HS-5 (cell line): ENCODE results near the gene ACER3.
"Not testable (repeated sequence)": the region's sequence is repeated elsewhere in the genome, so short reads cannot be mapped to it uniquely, and the experiment has no call there.

Experiments used
- DNase-seq: peaks from one replicate; pipeline ENCODE4 v3.0.0-alpha.2; 2012; ENCODE audit warnings: low read depth

Gene ACER3

DNA sequence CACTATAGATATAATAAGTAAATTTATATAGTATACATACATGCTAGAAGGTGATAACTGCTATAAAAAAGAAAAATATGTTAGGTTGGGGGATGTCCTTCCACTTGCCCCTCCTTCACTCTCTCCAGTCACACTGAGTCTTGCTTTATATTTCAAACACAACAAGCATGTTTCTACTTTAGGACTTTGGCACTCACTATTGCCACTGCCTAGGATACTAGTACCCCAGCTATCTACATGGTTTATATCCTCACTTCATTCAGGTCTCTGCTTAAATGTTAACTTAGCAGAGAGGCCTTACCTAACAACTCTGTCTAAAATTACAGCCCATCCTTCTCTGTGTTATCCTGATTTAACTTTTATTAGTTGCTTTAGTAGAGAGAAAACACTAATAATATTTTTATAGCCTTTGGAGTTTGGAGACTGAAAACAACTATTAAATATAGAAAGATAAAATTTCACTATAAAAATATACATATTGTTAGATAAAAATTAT is 134.4 kb downstream of the ACER3 start:
- DNase-seq, result no peak

DNA sequence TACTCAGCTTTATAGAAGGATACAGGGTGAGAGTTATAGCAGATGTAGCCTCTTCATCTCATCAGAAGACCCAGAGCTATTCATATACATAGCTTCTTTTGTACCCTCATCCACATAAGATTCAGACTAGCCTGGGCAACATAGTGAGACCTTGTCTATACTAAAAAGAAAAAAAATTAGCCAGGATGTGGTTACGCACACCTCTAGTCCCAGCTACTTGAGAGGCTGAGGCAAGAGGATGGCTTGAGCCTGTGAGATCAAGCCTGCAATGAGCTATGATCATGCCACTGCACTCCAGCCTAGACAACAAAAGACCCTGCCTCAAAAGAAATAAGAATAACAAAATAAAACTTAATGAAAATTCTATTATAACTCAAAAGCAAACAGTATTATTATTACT is 136.8 kb downstream of the ACER3 start:
- no peak for DNase-seq

DNA sequence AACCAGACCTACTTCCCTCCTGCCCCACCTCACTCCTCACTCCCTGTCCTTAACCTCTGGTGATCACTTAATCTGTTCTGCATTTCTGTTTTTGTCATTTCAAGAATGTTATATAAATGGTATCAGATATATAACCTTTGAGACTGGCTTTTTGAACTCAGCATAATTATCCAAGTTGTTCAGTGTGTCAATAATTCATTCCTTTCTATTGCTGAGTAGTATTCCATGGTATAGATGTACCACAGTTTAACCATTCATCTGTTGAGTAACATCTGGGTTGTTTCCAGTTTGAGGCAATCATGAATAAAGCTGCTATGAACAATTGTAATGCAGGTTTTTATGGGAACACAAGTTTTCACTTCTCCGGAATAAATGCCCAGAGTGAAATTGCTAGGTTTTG is 138.9 kb downstream of the ACER3 start:
- DNase-seq, result no peak

DNA sequence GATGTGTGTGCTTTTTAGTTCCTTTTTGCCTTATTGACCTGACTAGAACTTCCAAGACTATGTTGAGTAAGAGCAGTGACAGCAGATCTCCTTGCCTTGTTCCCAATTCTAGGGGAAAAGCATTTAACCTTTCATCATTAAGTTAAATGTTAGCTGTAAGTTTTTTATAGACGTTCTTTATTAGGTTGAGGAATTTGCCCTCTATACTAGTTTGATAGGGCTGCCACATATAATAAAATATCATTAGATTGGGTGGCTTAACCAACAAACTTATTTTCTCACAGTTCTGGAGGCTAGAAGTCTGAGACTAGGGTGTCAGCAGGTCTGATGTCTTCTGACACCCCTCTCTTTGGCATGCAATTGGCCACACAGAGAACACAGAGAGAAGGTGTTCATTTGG is 140.9 kb downstream of the ACER3 start:
- DNase-seq, result no peak

- no peak for DNase-seq
These were observed 142.1 kb downstream of the ACER3 start for GRCh38 chr11:77002776-77003175.

DNA sequence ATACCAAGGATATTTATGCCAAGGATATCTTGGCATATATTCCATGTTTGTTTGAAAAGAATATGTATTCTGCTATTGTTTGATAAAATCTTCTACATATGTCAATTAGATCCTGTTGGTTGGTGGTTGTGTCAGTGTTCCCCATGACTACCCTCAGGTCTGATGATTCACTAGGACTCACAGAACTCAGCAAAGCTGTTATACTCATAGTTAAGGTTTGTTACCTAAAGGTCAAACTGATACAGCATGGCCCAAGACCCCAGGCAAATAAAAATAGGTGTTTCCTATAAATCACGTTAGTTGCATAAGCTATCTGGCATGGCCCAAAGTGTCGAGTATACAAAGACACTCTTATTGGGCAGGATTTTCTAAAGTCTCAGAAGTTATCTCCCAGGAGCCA is 143.2 kb downstream of the ACER3 start:
- no peak for DNase-seq

DNA sequence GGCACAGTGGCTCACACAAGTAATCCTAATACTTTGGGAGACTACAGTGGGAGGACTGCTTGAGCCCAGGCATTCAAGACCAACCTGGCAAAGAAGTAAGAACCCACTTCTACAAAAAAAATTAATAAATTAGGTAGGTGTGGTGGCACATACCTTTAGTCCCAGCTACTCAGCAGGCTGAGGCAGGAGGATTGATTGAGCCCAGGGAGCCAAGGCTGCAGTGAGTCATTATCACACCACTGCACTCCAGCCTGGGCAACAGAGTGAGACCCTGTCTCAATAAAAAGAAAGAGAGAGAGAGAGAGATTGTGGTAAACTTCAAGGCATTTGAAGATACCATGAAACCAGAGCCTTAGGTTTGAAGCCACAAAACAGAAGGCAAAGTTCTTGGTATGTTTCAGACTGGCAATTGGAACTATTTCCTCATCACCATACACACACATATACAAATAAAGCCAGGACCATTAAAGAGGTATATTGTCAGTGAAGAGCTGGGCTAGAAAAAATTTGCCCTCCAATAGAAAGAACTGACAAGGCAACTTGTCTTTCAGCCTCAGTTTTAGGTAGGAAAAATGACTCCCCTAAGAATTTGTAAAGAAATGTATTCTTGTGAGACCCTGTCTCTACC is 148.9 kb downstream of the ACER3 start:
- no peak for DNase-seq

DNA sequence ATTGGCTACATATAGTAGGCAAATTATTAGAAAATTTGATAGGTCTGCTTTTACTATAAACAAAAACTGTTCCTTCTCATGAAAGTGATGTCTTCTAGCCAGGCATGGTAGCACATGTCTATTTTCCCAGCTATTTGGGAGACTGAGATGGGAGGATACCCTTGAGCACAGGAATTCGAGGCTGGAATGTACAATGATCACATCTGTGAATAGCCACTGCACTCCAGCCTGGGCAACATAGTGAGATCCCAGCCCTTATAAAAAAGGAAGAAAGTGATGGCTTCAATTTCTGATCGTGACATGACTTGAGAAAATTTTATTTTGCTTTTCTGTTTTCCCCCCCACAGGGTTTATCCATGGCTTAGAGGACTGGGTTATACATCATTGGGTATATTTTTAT is 154.0 kb downstream of the ACER3 start:
- DNase-seq, result no peak

DNA sequence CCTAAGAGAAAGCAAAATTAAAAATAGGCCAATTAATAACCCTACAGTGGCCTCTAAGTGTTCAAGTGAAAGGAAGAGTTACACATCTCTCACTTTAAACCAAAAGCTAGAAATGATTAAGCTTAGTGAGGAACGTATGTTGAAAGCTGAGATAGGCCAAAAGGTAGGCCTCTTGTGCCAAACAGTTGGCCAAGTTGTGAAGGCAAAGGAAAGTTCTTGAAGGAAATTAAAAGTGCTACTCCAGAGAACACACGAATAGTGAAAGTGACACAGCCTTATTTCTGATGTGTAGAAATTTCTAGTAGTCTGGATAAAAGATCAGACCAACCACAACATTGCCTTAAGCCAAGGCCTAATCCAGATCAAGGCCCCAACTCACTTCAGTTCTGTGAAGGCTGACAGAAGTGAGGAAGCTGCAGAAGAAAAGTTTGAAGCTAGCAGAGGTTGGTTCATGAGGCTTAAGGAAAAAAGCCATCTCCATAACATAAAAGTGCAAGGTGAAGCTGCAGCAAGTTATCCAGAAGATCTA is 157.7 kb downstream of the ACER3 start:
- not testable (repeated sequence) for DNase-seq

- no peak for DNase-seq
These were observed 159.4 kb downstream of the ACER3 start for GRCh38 chr11:77019976-77020595.

GRCh38 chr11:77020734-77021133 is 160.0 kb downstream of the ACER3 start:
- no peak for DNase-seq

- DNase-seq, result no peak
These were observed 164.0 kb downstream of the ACER3 start for GRCh38 chr11:77024745-77025144.

DNA sequence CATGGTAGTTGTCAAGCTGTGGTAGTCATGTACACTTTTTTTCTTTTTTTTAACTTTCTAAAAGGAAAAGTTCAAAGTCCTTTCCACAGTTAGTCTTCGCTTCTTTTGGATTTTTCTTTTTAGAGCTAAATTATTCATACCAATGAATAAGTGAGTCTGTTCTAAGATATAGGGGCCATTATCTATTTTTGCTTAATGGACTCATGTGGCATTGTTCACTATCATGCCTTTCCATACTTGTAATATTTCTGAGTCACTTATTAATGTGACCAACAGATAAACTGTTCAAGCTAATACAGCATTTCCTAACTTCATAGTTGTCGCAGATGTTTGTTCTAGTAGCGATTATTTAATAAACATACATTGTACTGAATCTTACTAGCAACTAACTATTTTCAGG is 165.5 kb downstream of the ACER3 start:
- DNase-seq, result no peak

GRCh38 chr11:77026743-77027142 is 166.0 kb downstream of the ACER3 start:
- DNase-seq, result no peak

GRCh38 chr11:77027275-77027674 is 166.6 kb downstream of the ACER3 start:
- no peak for DNase-seq

- DNase-seq, result no peak
These were observed 169.1 kb downstream of the ACER3 start for GRCh38 chr11:77029829-77030228.

DNA sequence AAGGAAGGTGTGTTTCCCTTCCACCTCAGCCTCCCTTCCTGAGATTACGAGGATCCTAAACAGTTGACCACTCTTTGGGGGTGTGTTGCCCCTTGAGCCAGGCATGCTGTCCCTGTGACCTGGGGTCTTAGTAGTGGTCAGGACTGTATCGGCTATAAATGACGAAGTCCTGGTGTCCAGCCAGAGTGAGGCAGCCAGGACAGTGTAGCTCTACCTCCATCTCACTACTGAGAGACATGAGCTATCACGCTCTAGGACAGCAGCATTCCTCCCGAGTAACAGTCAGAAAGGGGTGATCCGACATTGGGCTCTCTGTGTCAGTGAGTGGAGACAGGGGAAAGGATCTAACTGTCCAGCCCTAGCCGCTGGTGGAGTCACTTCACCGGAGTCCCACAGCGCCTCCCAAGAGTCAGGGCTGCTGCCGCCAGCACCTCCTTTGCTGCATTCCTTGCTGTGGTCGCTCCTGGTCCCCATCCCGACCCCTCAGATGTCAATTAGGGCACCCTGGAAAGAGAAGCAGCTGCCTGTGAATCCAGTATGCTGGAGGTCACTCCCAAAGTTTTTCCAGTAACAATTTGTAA is 170.2 kb downstream of the ACER3 start:
- DNase-seq, result no peak

- DNase-seq, result no peak
These were observed 170.9 kb downstream of the ACER3 start for GRCh38 chr11:77031599-77031998.

GRCh38 chr11:77035039-77035438 is 174.3 kb downstream of the ACER3 start:
- no peak for DNase-seq

DNA sequence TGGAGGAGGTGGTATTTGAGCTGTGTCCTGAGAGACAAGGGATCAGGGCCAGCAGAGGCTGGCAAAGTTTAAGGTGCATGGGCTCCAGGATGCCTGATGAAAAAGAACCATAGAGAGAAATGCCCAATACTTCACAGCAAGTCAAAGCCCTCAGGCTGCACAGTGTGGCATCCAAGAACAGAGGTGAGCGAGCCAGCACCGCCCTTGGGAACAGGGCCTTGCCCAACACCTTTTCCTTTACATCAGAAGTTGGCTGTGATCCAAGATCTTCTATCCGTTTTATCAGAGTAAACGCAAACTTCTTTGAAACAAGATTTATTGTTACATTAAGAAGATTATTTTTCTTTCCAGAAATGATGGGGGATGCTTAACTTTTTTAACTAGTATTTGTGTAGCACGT is 174.9 kb downstream of the ACER3 start:
- no peak for DNase-seq

DNA sequence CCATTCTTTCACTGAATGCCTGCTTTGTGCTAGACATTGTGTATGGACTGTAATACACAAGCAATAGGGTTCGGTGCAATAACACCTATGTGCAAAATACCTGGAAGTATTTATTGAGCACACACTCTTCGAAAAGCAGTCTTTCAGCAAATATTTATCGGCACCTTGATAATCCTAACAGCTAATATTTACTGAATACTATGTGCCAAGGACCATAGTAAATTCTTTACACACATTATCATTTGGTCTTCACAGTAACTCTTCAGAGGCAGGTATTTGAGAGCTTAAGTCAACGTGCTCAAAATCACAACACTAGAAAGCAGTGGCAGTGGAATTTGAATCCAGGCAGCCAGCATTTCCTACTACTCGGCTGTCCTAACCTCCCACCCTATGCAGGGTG is 175.7 kb downstream of the ACER3 start:
- no peak for DNase-seq

- DNase-seq, result no peak
These were observed 176.3 kb downstream of the ACER3 start for GRCh38 chr11:77037057-77037456.

- DNase-seq, result no peak
These were observed 177.5 kb downstream of the ACER3 start for GRCh38 chr11:77038029-77038824.
